H9 (cell line): Measurements from ENCODE around the gene MAPKAP1. TPM values are rescaled to one million over a fixed set of nuclear protein-coding genes. Genes with fewer than 3 reads are reported as not detected.

Source experiments
- DNase-seq: peaks from one replicate; pipeline ENCODE4 v3.0.0-alpha.2; 2017
- H2AFZ ChIP-seq: one replicate; pipeline ENCODE4 v1.6.1; 2013; ENCODE audit warnings: mild to moderate bottlenecking, low read length, control low read depth, moderate library complexity
- H2AK5ac ChIP-seq: 2 replicates; pipeline ENCODE4 v1.6.1; 2013; ENCODE audit warnings: low read length, control low read depth, mixed read lengths; ENCODE audit not compliant: insufficient read length
- H2BK120ac ChIP-seq: one replicate; pipeline ENCODE4 v1.6.1; 2013; ENCODE audit warnings: low read depth, mild to moderate bottlenecking, low read length, control low read depth, inconsistent platforms; ENCODE audit not compliant: poor library complexity, severe bottlenecking
- H2BK12ac ChIP-seq: 2 replicates; pipeline ENCODE4 v1.6.1; 2013; ENCODE audit warnings: low read length, control low read depth, mixed read lengths, low read depth; ENCODE audit not compliant: insufficient read length
- H2BK15ac ChIP-seq: 2 replicates; pipeline ENCODE4 v1.6.1; 2013; ENCODE audit warnings: low read depth, low read length, control low read depth
- H2BK20ac ChIP-seq: one replicate; pipeline ENCODE4 v1.6.1; 2013; ENCODE audit warnings: low read depth, mild to moderate bottlenecking, low read length, control low read depth, inconsistent platforms; ENCODE audit not compliant: poor library complexity, severe bottlenecking
- H2BK5ac ChIP-seq: 2 replicates; pipeline ENCODE4 v1.6.1; 2013; ENCODE audit warnings: low read length, control low read depth, mixed read lengths; ENCODE audit not compliant: insufficient read length
- H3K14ac ChIP-seq: 2 replicates; pipeline ENCODE4 v1.6.1; 2013; ENCODE audit warnings: low read length, control low read depth; ENCODE audit not compliant: insufficient read depth
- H3K18ac ChIP-seq: 2 replicates; pipeline ENCODE4 v1.6.1; 2013; ENCODE audit warnings: low read depth, mild to moderate bottlenecking, mixed read lengths, low read length, control low read depth; ENCODE audit not compliant: insufficient read length
- H3K23ac ChIP-seq: 2 replicates; pipeline ENCODE4 v1.6.1; 2013; ENCODE audit warnings: low read length, control low read depth, mixed read lengths, low read depth; ENCODE audit not compliant: insufficient read length
- H3K23me2 ChIP-seq: 2 replicates; pipeline ENCODE4 v1.6.1; 2013; ENCODE audit warnings: low read depth, mild to moderate bottlenecking, mixed read lengths, low read length, control low read depth; ENCODE audit not compliant: insufficient read length, poor library complexity, severe bottlenecking
- H3K27ac ChIP-seq: 2 replicates; pipeline ENCODE4 v1.5.1; 2013; ENCODE audit warnings: low read length, control low read depth, mixed read lengths, low read depth; ENCODE audit not compliant: insufficient read length
- H3K27me3 ChIP-seq: 2 replicates; pipeline ENCODE4 v1.6.1; 2013; ENCODE audit warnings: low read length, control low read depth, inconsistent platforms; ENCODE audit not compliant: insufficient read depth
- H3K4ac ChIP-seq: 2 replicates; pipeline ENCODE4 v1.6.1; 2013; ENCODE audit warnings: low read depth, mild to moderate bottlenecking, control low read depth, inconsistent platforms, low read length, moderate library complexity
- H3K4me1 ChIP-seq: 2 replicates; pipeline ENCODE4 v1.6.1; 2013; ENCODE audit warnings: low read length, control low read depth, inconsistent platforms; ENCODE audit not compliant: insufficient read depth
- H3K4me2 ChIP-seq: 2 replicates; pipeline ENCODE4 v1.6.1; 2013; ENCODE audit warnings: low read length, control low read depth, mixed read lengths; ENCODE audit not compliant: insufficient read length, insufficient read depth
- H3K56ac ChIP-seq: 2 replicates; pipeline ENCODE4 v1.6.1; 2013; ENCODE audit warnings: low read depth, mild to moderate bottlenecking, mixed read lengths, low read length, control low read depth; ENCODE audit not compliant: insufficient read length
- H3K79me1 ChIP-seq: 2 replicates; pipeline ENCODE4 v1.6.1; 2013; ENCODE audit warnings: low read depth, mild to moderate bottlenecking, moderate library complexity, low read length, control low read depth, inconsistent platforms; ENCODE audit not compliant: insufficient read depth, poor library complexity, severe bottlenecking
- H3K79me2 ChIP-seq: 2 replicates; pipeline ENCODE4 v1.6.1; 2013; ENCODE audit warnings: low read length, control low read depth, inconsistent platforms; ENCODE audit not compliant: insufficient read depth
- H3K9ac ChIP-seq: 2 replicates; pipeline ENCODE4 v1.6.1; 2013; ENCODE audit warnings: low read length, control low read depth, mixed read lengths; ENCODE audit not compliant: insufficient read length; ENCODE audit errors: extremely low read depth
- H3K9me3 ChIP-seq: one replicate; pipeline ENCODE4 v1.6.1; 2013; ENCODE audit warnings: low read depth, low read length, inconsistent platforms; ENCODE audit not compliant: control insufficient read depth
- H3T11ph ChIP-seq: one replicate; pipeline ENCODE4 v1.6.1; 2013; ENCODE audit warnings: mild to moderate bottlenecking, low read length, control low read depth, inconsistent platforms
- H4K20me1 ChIP-seq: one replicate; pipeline ENCODE4 v1.6.1; 2013; ENCODE audit not compliant: control insufficient read depth, insufficient read length, insufficient read depth
- H4K5ac ChIP-seq: 2 replicates; pipeline ENCODE4 v1.6.1; 2013; ENCODE audit warnings: low read depth, mild to moderate bottlenecking, mixed read lengths, low read length, control low read depth; ENCODE audit not compliant: insufficient read length
- H4K8ac ChIP-seq: replicated peaks from 2 replicates; pipeline ENCODE4 v1.6.1; 2013; ENCODE audit warnings: low read length, control low read depth, mixed read lengths, low read depth; ENCODE audit not compliant: insufficient read length
- H4K91ac ChIP-seq: 2 replicates; pipeline ENCODE4 v1.6.1; 2013; ENCODE audit warnings: low read depth, mild to moderate bottlenecking, moderate library complexity, mixed read lengths, low read length, control low read depth; ENCODE audit not compliant: insufficient read length
- H3K27ac Mint-ChIP-seq, 3 experiments: 2 replicates in 2 of 3; 3 replicates in 1 of 3; pipeline ENCODE4 v1.8.0; 2020 to 2021; ENCODE audit warnings: mixed read lengths in 3 of 3, mild to moderate bottlenecking in 1 of 3, moderate library complexity in 1 of 3
- H3K27me3 Mint-ChIP-seq: 2 replicates; pipeline ENCODE4 v1.8.0; 2021; ENCODE audit warnings: low read depth, mild to moderate bottlenecking, moderate library complexity, mixed read lengths
- H3K36me3 Mint-ChIP-seq, 3 experiments: 2 replicates in 2 of 3; 3 replicates in 1 of 3; pipeline ENCODE4 v1.8.0; 2020 to 2021; ENCODE audit warnings: low read depth in 3 of 3, mixed read lengths in 3 of 3; ENCODE audit not compliant: insufficient read depth in 1 of 3
- H3K4me1 Mint-ChIP-seq, 2 experiments: 2 replicates each; pipeline ENCODE4 v1.8.0; 2020; ENCODE audit warnings: mixed read lengths in 2 of 2
- H3K4me3 Mint-ChIP-seq, 2 experiments: 2 replicates in 1 of 2; 3 replicates in 1 of 2; pipeline ENCODE4 v1.8.0; 2020 to 2021; ENCODE audit warnings: mild to moderate bottlenecking in 2 of 2, mixed read lengths in 2 of 2, moderate library complexity in 1 of 2
- H3K9me3 Mint-ChIP-seq, 2 experiments: 2 replicates in 1 of 2; 3 replicates in 1 of 2; pipeline ENCODE4 v1.8.0; 2020; ENCODE audit warnings: mild to moderate bottlenecking in 2 of 2, mixed read lengths in 2 of 2, moderate library complexity in 1 of 2
- CTCF ChIP-seq: fragments of 200-600 bp; sonication (generic); conservative IDR thresholded peaks from 3 replicates; pipeline ENCODE4 v1.8.0; 2021; ENCODE audit warnings: antibody characterized with exemption, mild to moderate bottlenecking
- WGBS: extraction: QIAGEN DNeasy Blood & Tissue Kit; methylation state at CpG from one replicate; pipeline ENCODE4 v1.1.7; 2013; ENCODE audit warnings: missing lambda C conversion rate, low lambda C conversion rate, mixed read lengths; ENCODE audit not compliant: insufficient read length; ENCODE audit errors: extremely low coverage; 5-methylcytosine and 5-hydroxymethylcytosine counted together
- total RNA-seq: library from RNA; stranded (reverse); gene quantifications from 2 replicates; pipeline ENCODE4 v1.2.1, GENCODE V29; 2021

MAPKAP1 gene
- total RNA-seq, 1 experiment from 2014 or later: 97.0 TPM

- DNase-seq: peak; percentile 34
- Mint-ChIP-seq H3K27me3 (no peaks in the 10 kb centered on the region), H3K27ac (no peak overlapping the region), H3K9me3 (no peaks in the 10 kb centered on the region), H3K4me3 (no peak overlapping the region), H3K36me3 (no peaks in the 10 kb centered on the region; a peak in 1 of 7 replicates), H3K4me1 (peaks cover 3 to 6% of the 10 kb centered on the region in 2 experiments; a peak in 3 of 4 replicates)
- Histone ChIP-seq H3K4me2 (no peak overlapping the region), H2BK5ac (no peak overlapping the region), H4K8ac (no peak overlapping the region), H3K9ac (no peak overlapping the region), H3T11ph (no peak overlapping the region), H2BK12ac (no peak overlapping the region), H3K4me1 (no peaks in the 10 kb centered on the region), H3K56ac (no peak overlapping the region), H3K18ac (no peak overlapping the region), H3K79me1 (no peaks in the 10 kb centered on the region), H3K79me2 (no peaks in the 10 kb centered on the region), H3K23me2 (no peaks in the 10 kb centered on the region), H4K20me1 (no peaks in the 10 kb centered on the region), H3K14ac (no peak overlapping the region), H2BK120ac (no peak overlapping the region), H3K4ac (no peak overlapping the region), H2BK15ac (no peak overlapping the region), H2BK20ac (no peak overlapping the region), H3K23ac (no peak overlapping the region), H2AK5ac (no peak overlapping the region), H3K27ac (no peak overlapping the region), H2AFZ (no peak overlapping the region), H4K5ac (no peak overlapping the region), H4K91ac (no peak overlapping the region), H3K9me3 (no peaks in the 10 kb centered on the region), H3K27me3 (no peaks in the 10 kb centered on the region)
- no peak for TF ChIP-seq CTCF
- no CpG with 5 or more reads among the region's 12 CpGs for WGBS
These were observed 307.8 kb downstream of the MAPKAP1 start for GRCh38 chr9:125399165-125399564.
